HG02588 (cell line): ENCODE results near the gene HOXB8.

ENCODE experiments used
- ATAC-seq: cut with Tn5 transposase; IDR thresholded peaks from one replicate; pipeline ENCODE4 v1.9.1; 2021; ENCODE audit warnings: mild to moderate bottlenecking, moderate library complexity; ENCODE audit not compliant: unreplicated experiment

HOXB8 gene

GRCh38 chr17:48624544-48625494 lies 9.7 kb upstream of the HOXB8 start:
- no peak for ATAC-seq

- no peak for ATAC-seq
Observed at GRCh38 chr17:48624118-48624517, 9.0 kb upstream of the HOXB8 start.

- no peak for ATAC-seq
Observed at GRCh38 chr17:48623583-48623982, 8.5 kb upstream of the HOXB8 start.

DNA sequence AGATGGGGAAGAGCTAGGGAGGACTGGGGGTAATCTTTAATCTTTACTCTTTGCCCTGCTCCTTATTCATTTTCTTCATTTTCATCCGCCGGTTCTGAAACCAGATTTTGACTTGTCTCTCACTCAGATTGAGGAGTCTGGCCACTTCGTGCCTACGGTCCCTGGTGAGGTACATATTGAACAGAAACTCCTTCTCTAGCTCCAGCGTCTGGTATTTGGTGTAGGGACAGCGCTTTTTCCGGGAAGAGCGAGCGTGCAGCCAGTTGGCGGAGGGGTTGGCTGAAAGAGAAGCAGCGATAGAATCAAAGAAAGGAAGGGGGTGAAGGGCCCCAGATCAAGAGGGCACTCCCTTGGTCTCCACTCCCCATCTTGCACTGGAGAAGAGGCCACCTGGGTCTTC lies 7.8 kb upstream of the HOXB8 start:
- ATAC-seq = no peak

GRCh38 chr17:48621410-48622392 lies 6.6 kb upstream of the HOXB8 start:
- ATAC-seq = no peak

DNA sequence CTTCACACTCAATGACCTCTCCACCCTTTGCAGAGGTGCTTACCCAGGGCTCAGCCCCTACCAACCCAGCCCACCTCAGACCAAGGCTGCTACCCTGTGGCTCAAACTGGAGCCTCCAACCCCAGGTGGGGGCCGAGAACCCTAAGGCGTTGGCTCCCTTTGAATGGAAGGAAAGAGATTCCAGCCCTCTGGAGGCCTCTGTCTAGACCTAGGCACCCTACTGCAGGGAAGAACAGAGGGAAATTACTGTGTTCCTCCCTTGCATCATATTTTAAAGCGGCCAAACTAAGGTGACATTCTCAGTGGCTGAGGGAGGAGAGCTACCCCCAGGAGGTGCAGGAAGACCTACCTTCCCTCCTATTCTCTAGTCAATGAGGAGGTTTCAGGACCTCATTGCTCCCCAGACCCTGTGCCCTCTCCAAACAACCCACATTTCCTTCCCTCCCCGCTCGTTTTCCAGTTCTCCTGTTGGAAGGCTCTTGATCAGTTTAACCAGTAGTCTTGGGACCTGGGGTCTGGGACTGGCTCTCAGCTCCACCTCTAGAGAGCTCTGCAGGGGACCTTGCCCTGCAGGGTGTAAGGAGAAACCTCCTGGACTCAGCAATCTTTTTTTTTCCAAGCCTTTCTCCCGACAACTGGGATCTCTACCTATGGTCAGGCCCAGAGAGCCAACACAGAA lies 5.5 kb upstream of the HOXB8 start:
- ATAC-seq = no peak

DNA sequence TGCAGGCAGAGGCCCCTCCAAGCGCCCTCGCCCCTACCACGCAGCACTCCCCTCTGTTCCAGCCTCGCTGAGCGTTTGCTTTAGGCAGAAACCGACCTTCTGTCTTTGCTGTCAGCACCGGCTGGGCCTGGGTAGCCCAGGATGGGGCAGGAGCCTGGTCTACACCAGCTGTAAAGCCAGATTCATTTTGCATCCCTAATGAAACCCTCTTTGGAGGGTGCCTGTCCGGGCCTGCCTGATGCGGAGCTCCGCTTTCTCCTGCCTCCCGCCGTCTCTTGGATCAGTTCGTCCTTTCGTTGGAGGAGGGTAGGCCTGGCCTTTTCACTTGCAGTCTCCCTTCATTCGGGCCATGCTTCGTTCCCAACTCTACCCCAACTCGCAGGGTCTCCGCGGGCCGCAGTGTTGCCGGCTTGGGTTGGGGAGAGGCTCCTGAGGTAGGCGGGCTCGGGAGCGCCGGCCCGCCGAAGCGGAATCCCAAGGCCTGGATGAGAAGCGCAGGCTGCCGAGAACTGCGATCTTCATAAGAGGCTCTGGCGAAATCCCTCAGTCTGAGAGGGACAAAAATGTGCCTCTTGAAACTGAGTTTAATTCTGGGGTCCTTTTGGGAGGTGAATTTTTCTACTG lies 4.8 kb upstream of the HOXB8 start:
- no peak for ATAC-seq

- ATAC-seq = no peak
Observed at GRCh38 chr17:48618256-48618896, 3.3 kb upstream of the HOXB8 start.

DNA sequence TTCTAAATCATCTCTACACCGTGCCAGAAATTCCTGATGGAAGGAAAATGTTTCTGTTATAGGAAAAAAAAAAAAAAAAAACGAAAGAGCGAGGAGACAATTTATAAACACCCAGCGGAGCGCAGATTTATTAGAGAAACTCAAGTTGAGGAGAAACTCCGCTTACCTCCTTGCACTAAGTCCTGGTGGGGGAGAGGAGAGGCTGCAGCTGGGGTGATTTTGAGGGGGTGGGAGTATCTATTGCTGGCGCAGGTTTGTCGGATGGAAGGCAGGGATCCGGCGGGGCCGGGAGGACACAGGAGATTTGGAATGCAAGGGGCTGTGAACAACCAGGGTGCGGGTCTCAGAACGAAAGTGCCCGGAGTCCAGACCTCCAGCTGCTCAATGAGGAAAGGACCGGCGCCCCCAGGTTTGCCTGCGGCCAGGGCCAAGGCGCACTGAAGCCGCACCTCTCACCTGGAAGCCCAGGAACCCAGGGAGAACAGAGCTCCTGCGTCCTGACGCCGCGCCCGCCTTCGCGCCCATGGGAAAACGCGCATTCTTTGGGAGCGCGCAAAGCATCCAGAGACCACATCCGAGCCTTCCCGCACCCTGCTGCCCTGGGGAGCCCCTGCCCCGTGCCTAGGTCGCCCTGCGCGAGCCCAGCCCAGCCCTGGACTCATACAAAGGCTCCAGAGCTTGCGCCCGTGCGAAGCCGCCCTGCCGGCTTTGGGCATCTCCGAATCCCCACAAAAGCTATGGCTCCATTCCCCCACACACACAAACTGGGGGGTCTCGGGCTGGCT lies 2.6 kb upstream of the HOXB8 start:
- no peak for ATAC-seq

GRCh38 chr17:48616717-48617470 lies 1.8 kb upstream of the HOXB8 start:
- no peak for ATAC-seq

DNA sequence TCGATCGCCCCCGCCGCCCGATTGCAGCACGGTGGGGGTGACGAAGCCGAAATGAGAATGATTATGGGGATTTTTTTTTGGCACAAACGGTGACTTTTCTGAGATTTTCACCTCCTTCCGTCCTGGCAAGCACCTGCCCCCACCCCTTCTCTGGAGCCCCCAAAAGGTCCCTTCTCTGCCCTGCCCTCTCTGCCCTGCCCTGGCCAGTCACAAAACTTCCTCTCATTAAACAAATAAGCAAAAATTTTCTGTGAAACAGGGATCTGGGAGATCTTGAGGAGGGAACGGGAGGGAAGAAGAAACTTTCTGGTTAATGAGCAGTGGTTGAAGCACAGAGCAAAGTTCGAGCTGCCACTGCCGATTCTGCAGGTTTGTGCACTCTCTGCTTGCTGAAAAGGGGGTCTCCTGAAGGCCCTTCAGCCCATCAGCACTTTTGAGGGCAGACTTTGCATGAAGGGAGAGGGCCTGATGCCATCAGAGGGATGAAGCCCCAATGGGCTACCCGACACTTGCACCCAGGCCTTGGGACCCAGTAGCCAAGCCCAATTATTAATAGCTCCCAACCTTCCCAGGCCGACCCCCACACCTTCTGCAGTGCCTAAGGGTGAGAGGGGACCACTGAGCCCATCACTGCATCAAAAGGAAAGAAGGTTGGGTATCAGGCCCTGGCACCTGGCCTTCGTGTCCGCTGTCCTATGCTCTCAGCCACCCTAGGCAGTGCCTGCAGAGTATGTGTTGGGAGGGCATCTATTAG lies 1.0 kb upstream of the HOXB8 start:
- ATAC-seq = no peak

DNA sequence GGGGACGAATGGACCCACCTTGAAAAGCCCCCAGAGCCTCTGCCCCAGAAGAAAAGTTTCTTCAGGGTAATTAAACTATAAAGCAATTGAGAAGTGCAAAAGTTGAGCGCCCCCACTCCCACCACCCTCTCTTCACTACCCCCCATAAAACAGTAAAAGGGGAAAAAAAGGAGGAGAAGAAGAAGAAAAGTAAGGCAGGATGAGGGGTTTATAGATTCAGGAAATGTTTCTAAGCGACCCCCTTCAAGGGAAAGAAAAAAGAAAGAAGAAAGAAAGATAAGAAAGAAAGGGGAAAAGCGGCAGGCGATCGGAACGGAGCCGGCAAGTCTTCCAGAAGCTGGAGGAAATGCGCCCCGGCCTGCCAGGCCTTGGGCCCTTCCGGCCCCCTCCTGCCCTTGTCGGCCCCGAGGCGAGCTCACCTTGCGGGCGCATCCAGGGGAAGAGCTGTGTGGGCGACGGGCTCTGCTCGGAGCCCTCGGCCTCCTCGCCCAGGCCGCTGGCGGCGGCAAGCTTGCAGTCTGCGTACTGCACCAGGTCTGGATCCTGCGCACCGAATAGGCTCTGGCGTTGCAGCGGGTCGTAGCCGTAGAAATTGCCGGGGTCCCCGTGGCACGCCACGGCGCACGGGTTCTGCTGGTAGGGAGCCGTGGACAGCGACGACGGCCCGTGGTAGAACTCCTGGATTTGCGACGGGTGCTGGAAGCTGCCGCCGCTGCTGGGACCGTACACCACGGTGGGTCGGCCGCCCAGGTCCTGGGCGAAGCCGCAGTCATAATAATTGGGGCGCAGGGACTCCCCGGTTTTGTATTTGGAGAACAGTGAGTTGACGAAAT lies 1.0 kb downstream of the HOXB8 start:
- no peak for ATAC-seq

- ATAC-seq = no peak
Observed at GRCh38 chr17:48612854-48613691, 2.0 kb downstream of the HOXB8 start.

DNA sequence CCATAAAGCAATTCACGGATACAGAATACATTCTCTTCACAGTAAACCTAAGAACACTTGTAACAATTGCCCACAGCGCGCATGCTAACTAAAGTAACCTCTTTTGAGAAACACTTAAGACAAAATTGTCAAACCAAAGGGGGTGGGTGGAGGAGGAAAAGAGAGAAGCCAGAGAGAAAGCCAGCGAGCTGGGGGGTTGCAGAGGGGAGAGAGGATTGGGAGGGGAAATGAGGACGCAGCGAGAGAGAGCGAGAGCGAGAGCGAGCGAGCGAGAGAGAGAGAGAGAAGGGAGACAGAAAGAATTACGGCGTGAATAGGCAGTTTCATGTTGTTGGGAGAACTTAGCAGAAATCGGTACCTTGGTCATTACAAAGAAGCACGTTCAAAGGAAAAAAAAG lies 2.6 kb downstream of the HOXB8 start:
- ATAC-seq = no peak

- no peak for ATAC-seq
Observed at GRCh38 chr17:48611681-48612455, 3.2 kb downstream of the HOXB8 start.
